ENCODE results near the gene CEP112.

CEP112 gene

GRCh38 chr17:66191593-66192377, at the start of gene CEP112:
Gene CEP112 (minus strand): TSS chr17:66192133.
- peak; percentile 94 for DNase-seq (ENCODE audit: low spot score)

- DNase-seq (ENCODE audit: low spot score) = no peak
Measured at GRCh38 chr17:66240630-66241029, 48.7 kb upstream of the CEP112 start.

GRCh38 chr17:66240013-66240412, 48.1 kb upstream of the CEP112 start:
- DNase-seq (ENCODE audit: low spot score) = no peak

GRCh38 chr17:66235377-66235994, 43.6 kb upstream of the CEP112 start:
- no peak for DNase-seq (ENCODE audit: low spot score)

- no peak for DNase-seq (ENCODE audit: low spot score)
Measured at GRCh38 chr17:66234611-66235010, 42.7 kb upstream of the CEP112 start.

- DNase-seq (ENCODE audit: low spot score) = no peak
Measured at GRCh38 chr17:66233023-66233753, 41.3 kb upstream of the CEP112 start.

- no peak for DNase-seq (ENCODE audit: low spot score)
Measured at GRCh38 chr17:66230922-66231591, 39.1 kb upstream of the CEP112 start.

GRCh38 chr17:66229783-66230538, 38.0 kb upstream of the CEP112 start:
- DNase-seq (ENCODE audit: low spot score) = no peak

GRCh38 chr17:66228887-66229782, 37.2 kb upstream of the CEP112 start, which contains the start of gene APOH:
Gene APOH (minus strand): TSS chr17:66229415. CDS start chr17:66229379, 36 bp downstream.
- peak; percentile 43 for DNase-seq (ENCODE audit: low spot score)

- no peak for DNase-seq (ENCODE audit: low spot score)
Measured at GRCh38 chr17:66227212-66228045, 35.5 kb upstream of the CEP112 start.

GRCh38 chr17:66222798-66223350, 30.9 kb upstream of the CEP112 start:
- DNase-seq (ENCODE audit: low spot score) = no peak

GRCh38 chr17:66221755-66222530, 30.0 kb upstream of the CEP112 start:
- DNase-seq (ENCODE audit: low spot score) = no peak

GRCh38 chr17:66221343-66221742, 29.4 kb upstream of the CEP112 start:
- no peak for DNase-seq (ENCODE audit: low spot score)

- DNase-seq (ENCODE audit: low spot score) = no peak
Measured at GRCh38 chr17:66220079-66220835, 28.3 kb upstream of the CEP112 start.

GRCh38 chr17:66215529-66215911, 23.6 kb upstream of the CEP112 start:
- DNase-seq (ENCODE audit: low spot score) = no peak

GRCh38 chr17:66214884-66215528, 23.1 kb upstream of the CEP112 start:
- no peak for DNase-seq (ENCODE audit: low spot score)

All from HuH-7 (cell line).